ENCODE data around the gene VPS4B. TPM values are rescaled to one million over a fixed set of nuclear protein-coding genes. Genes with fewer than 3 reads are reported as not detected.

VPS4B gene
- total RNA-seq, 1 donor from 2014 or later, result 41.4 TPM

DNA sequence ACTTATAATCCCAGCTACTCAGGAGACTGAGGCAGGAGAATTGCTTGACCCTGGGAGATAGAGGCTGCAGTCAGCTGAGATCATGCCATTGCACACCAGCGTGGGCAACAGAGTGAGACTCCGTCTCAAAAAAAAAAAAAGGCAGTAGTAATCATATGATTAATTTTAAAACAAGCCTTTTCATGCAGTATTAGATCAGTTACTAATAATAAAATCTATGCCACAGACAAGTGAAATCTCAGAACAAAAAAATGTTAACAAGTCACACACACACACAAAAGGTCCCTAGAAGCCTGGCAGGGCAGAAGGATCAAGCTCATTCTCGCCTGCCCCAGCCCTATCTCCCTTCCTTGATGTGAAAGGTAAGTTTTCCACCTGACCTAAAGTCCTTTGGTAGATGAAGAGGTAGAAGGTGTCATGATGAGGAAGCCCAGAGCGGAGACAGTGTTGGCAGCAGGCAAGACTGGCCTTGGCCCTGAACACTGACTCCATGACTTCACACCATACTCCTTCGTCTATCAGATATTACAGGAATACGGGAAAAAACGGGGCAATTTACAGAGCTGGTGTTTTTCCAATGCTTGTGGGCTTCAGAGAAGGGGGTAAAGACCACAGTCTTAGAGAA lies 65.9 kb downstream of the VPS4B start:
- no peak overlapping the region for H3K27ac Mint-ChIP-seq
- H3K9me3 Mint-ChIP-seq, result no peaks in the 10 kb centered on the region
- no peak for DNase-seq (ENCODE audit: low spot score in 2 of 2, unreplicated experiment in 2 of 2)
- no peaks in the 10 kb centered on the region for H3K27me3 Mint-ChIP-seq (ENCODE audit: low read depth)
- TF ChIP-seq CTCF (IDR thresholded peaks at IDR 0.05; ENCODE audit: unreplicated experiment), result no peak
- no peak overlapping the region for H3K4me3 Mint-ChIP-seq
- no peaks in the 10 kb centered on the region for H3K4me1 Mint-ChIP-seq
- H3K36me3 Mint-ChIP-seq, result peaks cover 34% of the 10 kb centered on the region

- H3K9me3 Mint-ChIP-seq, result no peaks in the 10 kb centered on the region
- H3K36me3 Mint-ChIP-seq, result peaks cover 46% of the 10 kb centered on the region
- no peaks in the 10 kb centered on the region for H3K27me3 Mint-ChIP-seq (ENCODE audit: low read depth)
- no peaks in the 10 kb centered on the region for H3K4me1 Mint-ChIP-seq
- H3K27ac Mint-ChIP-seq, result no peak overlapping the region
- no peak for DNase-seq (ENCODE audit: low spot score in 2 of 2, unreplicated experiment in 2 of 2)
- TF ChIP-seq CTCF (IDR thresholded peaks at IDR 0.05; ENCODE audit: unreplicated experiment), result no peak
- no peak overlapping the region for H3K4me3 Mint-ChIP-seq
Observed at GRCh38 chr18:63350230-63350629, 72.0 kb downstream of the VPS4B start.

- H3K9me3 Mint-ChIP-seq, result no peaks in the 10 kb centered on the region
- no peaks in the 10 kb centered on the region for H3K27me3 Mint-ChIP-seq (ENCODE audit: low read depth)
- DNase-seq (ENCODE audit: low spot score in 2 of 2, unreplicated experiment in 2 of 2), result no peak
- H3K4me1 Mint-ChIP-seq, result no peaks in the 10 kb centered on the region
- no peak for TF ChIP-seq CTCF (IDR thresholded peaks at IDR 0.05; ENCODE audit: unreplicated experiment)
- H3K27ac Mint-ChIP-seq, result no peak overlapping the region
- H3K36me3 Mint-ChIP-seq, result peaks cover 47% of the 10 kb centered on the region
- H3K4me3 Mint-ChIP-seq, result no peak overlapping the region
Observed at GRCh38 chr18:63348508-63349136, 73.7 kb downstream of the VPS4B start.

GRCh38 chr18:63346480-63347183 lies 75.6 kb downstream of the VPS4B start:
- peaks cover 45% of the 10 kb centered on the region for H3K36me3 Mint-ChIP-seq
- no peak overlapping the region for H3K4me3 Mint-ChIP-seq
- no peaks in the 10 kb centered on the region for H3K9me3 Mint-ChIP-seq
- no peak overlapping the region for H3K27ac Mint-ChIP-seq
- TF ChIP-seq CTCF (IDR thresholded peaks at IDR 0.05; ENCODE audit: unreplicated experiment), result no peak
- no peaks in the 10 kb centered on the region for H3K27me3 Mint-ChIP-seq (ENCODE audit: low read depth)
- no peaks in the 10 kb centered on the region for H3K4me1 Mint-ChIP-seq
- no peak for DNase-seq (ENCODE audit: low spot score in 2 of 2, unreplicated experiment in 2 of 2)

DNA sequence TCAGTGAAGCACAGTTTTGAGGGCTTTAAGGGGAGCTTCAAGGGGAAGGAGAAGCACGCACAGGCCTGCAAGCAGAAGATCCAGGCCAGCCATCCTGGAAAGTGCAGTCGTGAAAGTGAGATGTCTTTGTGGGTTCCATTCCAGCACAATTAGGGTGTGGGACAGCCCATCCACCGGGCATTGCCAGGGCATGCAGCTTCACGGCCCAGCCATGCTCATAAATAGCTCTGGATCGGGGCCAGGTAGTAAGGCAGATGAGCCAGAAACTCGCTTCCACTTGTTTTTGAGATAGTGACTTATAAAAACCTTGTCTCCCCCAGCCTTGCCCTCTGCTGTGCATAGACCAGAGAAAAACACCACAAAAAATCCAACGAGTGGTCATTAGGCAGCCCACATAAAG lies 76.2 kb downstream of the VPS4B start:
- TF ChIP-seq CTCF (IDR thresholded peaks at IDR 0.05; ENCODE audit: unreplicated experiment), result no peak
- Mint-ChIP-seq H3K36me3 (peaks cover 49% of the 10 kb centered on the region), H3K4me1 (no peaks in the 10 kb centered on the region), H3K27ac (no peak overlapping the region), H3K27me3 (ENCODE audit: low read depth) (no peaks in the 10 kb centered on the region), H3K4me3 (no peak overlapping the region), H3K9me3 (no peaks in the 10 kb centered on the region)
- DNase-seq (ENCODE audit: low spot score in 2 of 2, unreplicated experiment in 2 of 2), result no peak

Data from mesothelial cell of epicardium (in vitro differentiated cells).